Measurements from ENCODE around the gene OR7D2.
A peak's percentile ranks its signal among the peaks of the same experiment; 100 is the strongest.
"Not testable (repeated sequence)": the region's sequence is repeated elsewhere in the genome, so short reads cannot be mapped to it uniquely, and the experiment has no call there.

Gene OR7D2

GRCh38 chr19:9178901-9179300, at the start of gene OR7D2:
OR7D2 (plus strand) TSS chr19:9178979; CDS start chr19:9185782, 6,803 bp downstream.
- DNase-seq, result no peak

GRCh38 chr19:9130965-9131364, 47.8 kb upstream of the OR7D2 start:
- DNase-seq, result no peak

GRCh38 chr19:9132422-9132821, 46.4 kb upstream of the OR7D2 start:
- DNase-seq, result no peak

GRCh38 chr19:9139609-9140158, 39.1 kb upstream of the OR7D2 start:
- peak; percentile 9 for DNase-seq

- DNase-seq, result peak; percentile 98
These were observed 38.5 kb upstream of the OR7D2 start, which contains the start of gene ZNF317 for GRCh38 chr19:9140159-9140874. ZNF317 (plus strand) TSS chr19:9140397; CDS start chr19:9156017, 15,620 bp downstream.

- DNase-seq, result peak; percentile 45
These were observed 33.9 kb upstream of the OR7D2 start for GRCh38 chr19:9144920-9145319.

- DNase-seq, result no peak
These were observed 31.9 kb upstream of the OR7D2 start for GRCh38 chr19:9146882-9147281.

- no peak for DNase-seq
These were observed 30.1 kb upstream of the OR7D2 start for GRCh38 chr19:9148697-9149096.

GRCh38 chr19:9149997-9150396, 28.8 kb upstream of the OR7D2 start:
- no peak for DNase-seq

- no peak for DNase-seq
These were observed 28.1 kb upstream of the OR7D2 start for GRCh38 chr19:9150650-9151049.

GRCh38 chr19:9151367-9151766, 27.4 kb upstream of the OR7D2 start:
- DNase-seq, result no peak

GRCh38 chr19:9155591-9155990, 23.2 kb upstream of the OR7D2 start:
- no peak for DNase-seq

- DNase-seq, result no peak
These were observed 22.5 kb upstream of the OR7D2 start for GRCh38 chr19:9156304-9156703.

- no peak for DNase-seq
These were observed 18.9 kb upstream of the OR7D2 start for GRCh38 chr19:9159891-9160290.

GRCh38 chr19:9161427-9161826, 17.4 kb upstream of the OR7D2 start:
- DNase-seq, result no peak

GRCh38 chr19:9165261-9165660, 13.5 kb upstream of the OR7D2 start:
- no peak for DNase-seq

GRCh38 chr19:9166846-9167245, 11.9 kb upstream of the OR7D2 start:
- no peak for DNase-seq

- DNase-seq, result no peak
These were observed 7.3 kb upstream of the OR7D2 start for GRCh38 chr19:9171393-9171991.

- DNase-seq, result no peak
These were observed 3.5 kb upstream of the OR7D2 start for GRCh38 chr19:9175326-9175725.

GRCh38 chr19:9183000-9183399, 4.2 kb downstream of the OR7D2 start:
- no peak for DNase-seq

- DNase-seq, result no peak
These were observed 8.4 kb downstream of the OR7D2 start for GRCh38 chr19:9187191-9187590.

GRCh38 chr19:9189535-9189934, 10.8 kb downstream of the OR7D2 start:
- DNase-seq, result no peak

GRCh38 chr19:9198044-9198443, 19.3 kb downstream of the OR7D2 start:
- DNase-seq, result not testable (repeated sequence)

GRCh38 chr19:9205501-9206113, 26.8 kb downstream of the OR7D2 start:
- DNase-seq, result peak; percentile 74
